ENCODE results near the gene MYO1F.
"Not testable (repeated sequence)": the region's sequence is repeated elsewhere in the genome, so short reads cannot be mapped to it uniquely, and the experiment has no call there.

MYO1F gene

DNA sequence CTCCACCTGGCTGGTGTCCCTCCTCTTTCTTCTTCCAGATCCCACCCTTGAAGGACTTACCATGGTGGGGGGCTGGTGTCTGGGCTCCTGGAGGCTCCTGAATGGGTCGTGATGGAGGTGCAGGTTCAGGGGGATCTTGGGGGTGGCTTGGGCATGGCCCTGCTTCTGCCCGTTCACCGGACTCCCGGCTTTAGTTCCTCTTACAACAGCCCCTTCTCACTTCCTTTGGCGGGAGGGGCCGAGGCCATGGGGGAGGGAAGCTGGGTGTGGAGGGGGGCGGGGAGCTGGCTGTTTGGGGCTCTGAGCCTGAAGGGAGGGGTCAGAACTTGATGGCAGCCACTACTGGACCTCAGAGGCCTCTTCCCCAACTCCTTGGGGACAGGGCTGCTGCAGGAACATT is at the start of gene MYO1F:
TSS of gene MYO1F (minus strand) at position 196 of the 400 bp plus-strand sequence. CDS start at position 63, 133 bp downstream.
- DNase-seq, result no peak

DNA sequence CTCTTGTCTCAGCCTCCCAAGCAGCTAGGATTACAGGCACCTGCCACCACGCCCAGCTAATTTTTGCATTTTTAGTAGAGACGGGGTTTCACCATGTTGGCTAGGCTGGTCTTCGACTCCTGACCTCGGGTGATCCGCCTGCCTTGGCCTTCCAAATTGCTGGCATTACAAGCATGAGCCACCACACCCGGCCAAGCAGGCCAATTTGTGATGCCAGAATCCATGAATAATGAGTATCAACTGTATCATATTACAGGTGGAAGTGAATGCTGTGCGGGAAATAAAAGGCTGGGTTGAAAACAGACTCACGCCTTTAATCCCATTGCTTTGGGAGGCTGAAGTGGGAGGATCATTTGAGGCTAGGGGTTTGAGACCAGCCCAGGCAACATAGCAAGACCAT is 49.6 kb upstream of the MYO1F start:
- DNase-seq, result no peak

DNA sequence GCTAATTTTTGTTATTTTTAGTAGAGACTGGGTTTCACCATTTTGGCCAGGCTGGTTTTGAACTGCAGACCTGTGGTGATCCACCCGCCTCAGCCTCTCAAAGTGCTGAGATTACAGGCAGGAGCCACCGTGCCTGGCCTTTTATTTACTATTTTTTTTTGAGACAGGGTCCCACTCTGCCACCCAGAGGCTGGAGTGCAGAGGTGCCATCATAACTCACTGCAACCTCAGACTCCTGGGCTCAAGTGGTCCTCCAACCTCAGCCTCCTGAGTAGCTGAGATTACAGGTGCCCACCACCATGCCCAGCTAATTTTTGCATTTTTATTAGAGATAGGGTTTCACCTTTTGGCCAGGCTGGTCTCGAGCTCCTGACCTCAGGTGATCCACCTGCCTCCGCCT is 45.6 kb upstream of the MYO1F start:
- not testable (repeated sequence) for DNase-seq

DNA sequence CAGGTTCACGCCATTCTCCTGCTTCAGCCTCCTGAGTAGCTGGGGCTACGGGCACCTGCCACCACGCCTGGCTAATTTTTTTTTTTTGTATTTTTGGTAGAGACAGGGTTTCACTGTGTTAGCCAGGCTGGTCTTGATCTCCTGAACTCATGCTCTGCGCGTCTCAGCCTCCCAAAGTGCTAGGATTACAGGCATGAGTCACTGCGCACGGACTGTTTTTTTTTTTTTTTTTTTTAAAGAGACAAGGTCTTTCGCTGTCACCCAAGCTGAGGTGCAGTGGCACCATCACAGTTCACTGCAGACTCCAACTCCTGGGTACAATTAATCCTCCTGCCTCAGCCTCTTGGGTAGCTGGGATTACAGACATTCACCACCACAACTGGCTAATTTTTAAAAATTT is 41.5 kb upstream of the MYO1F start:
- DNase-seq, result no peak

DNA sequence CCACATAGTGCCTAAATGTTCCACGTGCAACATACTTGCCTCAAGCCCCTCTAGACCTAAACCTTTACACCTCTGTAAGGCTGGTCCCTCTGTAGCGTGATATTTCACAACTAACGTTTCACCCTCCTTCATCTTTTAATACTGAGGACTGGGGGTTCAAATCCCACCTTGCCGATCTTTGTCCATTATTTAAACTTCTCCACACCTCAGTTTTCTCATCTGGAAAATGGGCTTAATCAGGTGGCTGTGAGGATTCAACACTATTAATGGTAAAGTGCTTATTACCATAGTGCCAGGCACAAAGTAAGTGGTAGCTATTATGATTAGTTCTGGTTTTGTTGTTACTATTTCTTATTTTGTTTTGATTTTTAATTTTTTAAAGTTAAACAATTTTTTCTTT is 40.7 kb upstream of the MYO1F start:
- no peak for DNase-seq

DNA sequence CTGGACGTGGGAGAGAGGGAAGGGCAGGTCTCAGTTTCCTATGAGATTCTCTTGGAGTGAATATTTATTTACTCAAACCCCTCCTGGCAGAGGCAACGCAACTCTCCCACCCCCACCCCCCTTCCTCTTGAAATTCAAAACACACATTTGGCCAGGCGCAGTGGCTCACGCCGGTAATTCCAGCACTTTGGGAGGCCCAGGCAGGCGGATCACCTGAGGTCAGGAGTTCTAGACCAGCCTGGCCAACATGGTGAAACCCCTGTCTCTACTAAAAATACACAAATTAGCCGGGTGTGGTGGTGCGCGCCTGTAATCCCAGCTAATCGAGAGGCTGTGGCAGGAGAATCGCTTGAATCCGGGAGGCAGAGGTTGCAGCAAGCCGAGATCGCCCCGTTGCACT is 40.1 kb upstream of the MYO1F start:
- not testable (repeated sequence) for DNase-seq

DNA sequence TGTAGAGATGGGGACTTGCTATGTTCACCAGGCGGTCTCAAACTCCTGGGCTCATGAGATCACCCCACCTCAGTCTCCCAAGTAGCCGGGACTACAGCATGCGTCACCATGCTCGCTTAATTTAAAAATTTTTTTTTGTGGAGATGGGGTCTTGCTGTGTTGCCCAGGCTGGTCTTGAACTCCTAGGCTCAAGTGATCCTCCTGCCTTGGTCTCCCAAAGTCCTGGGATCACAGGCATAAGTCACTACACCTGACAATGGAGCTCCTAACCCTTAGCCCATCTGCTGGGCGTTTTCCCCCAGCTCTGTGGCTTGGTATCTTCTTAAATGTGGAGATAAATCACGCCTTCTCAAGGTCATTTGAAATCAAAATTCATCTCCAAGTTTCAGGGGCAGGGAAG is 39.6 kb upstream of the MYO1F start:
- no peak for DNase-seq

DNA sequence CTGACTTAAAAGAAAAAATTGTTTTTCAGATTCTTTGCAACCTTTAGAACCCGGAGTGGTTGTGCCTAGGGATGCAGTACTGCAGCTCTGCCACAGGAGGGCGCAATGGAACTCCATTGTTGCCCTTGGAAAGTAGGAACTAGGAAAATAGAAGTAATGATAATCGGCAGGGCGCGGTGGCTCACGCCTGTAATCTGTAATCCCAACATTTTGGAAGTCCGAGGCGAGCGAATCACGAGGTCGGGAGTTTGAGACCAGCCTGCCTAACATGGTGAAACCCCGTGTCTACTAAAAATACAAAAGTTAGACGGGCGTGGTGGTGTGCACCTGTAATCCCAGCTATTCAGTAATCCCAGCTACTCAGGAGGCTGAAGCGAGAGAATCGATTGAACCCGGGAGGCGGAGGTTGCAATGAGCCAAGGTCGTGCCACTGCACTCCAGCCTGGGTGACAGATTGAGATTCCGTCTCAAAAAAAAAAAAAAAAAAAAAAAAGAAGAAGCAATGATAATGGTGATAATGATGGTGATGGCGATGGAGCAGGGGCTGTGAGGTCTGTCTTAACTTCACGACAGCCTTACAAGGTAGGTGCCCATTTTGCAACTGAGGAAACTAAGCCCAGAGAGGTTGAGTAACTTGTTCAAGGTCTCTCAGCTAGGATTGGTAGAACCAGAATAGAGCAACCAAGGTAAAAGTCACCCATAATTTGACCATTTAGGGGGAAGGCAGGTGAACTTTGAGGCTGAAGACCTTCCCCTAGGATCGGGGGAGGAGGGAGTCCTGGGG is 38.8 kb upstream of the MYO1F start:
- DNase-seq, result no peak

DNA sequence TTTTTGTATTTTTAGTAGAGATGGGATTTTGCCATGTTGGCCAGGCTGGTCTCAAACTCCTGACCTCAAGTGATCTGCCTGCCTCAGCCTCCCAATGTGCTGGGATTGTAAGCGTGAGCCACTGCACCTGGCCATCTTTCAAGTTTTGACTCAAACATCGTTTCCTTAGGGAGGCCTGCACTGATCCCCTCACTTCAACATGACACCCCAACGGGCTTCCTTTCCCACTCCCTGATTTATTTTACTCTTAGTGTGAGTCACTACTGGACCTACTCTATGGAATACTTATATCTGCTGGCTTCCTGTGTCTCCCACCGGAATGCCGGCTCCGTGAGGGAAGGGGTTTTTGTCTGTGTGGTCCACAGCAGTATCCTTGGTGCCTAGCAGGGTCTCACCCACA is 37.8 kb upstream of the MYO1F start:
- DNase-seq, result no peak

DNA sequence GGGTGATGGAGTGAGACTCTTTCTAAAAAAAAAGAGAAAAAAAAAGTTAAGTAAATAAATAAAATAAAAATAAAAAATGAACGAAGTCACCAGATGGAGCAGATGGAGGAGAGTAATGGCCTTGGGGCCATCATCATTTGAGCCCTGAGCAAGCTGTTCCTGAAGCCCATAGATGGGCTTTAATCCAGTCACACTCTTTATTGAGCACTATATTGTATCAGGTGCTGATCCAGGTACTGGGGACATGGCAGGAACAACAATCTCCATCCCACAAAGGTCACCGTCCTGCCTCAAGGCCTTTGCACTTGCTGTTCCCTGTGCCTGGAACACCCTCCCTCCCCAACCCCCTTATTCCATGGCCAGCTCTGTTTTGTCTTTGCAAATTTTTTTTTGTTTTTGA is 37.2 kb upstream of the MYO1F start:
- DNase-seq, result no peak

DNA sequence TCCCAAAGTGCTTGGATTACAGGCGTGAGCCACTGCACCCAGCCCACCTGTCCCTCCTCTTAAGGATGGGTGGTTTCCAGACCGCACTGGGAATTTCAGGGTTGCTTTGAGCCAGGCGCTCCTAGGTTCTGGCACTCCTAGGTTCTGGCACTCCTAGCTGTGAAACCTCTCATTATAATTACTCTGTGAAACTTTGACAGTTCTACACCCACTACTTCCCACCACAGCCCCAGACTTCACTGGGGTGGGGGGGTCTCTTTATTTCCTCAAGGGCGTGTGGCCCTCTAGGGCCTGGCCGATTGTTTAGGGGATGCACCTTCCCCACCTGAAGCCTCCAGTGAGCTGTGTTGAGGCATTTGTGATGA is 35.5 kb upstream of the MYO1F start:
- DNase-seq, result no peak

DNA sequence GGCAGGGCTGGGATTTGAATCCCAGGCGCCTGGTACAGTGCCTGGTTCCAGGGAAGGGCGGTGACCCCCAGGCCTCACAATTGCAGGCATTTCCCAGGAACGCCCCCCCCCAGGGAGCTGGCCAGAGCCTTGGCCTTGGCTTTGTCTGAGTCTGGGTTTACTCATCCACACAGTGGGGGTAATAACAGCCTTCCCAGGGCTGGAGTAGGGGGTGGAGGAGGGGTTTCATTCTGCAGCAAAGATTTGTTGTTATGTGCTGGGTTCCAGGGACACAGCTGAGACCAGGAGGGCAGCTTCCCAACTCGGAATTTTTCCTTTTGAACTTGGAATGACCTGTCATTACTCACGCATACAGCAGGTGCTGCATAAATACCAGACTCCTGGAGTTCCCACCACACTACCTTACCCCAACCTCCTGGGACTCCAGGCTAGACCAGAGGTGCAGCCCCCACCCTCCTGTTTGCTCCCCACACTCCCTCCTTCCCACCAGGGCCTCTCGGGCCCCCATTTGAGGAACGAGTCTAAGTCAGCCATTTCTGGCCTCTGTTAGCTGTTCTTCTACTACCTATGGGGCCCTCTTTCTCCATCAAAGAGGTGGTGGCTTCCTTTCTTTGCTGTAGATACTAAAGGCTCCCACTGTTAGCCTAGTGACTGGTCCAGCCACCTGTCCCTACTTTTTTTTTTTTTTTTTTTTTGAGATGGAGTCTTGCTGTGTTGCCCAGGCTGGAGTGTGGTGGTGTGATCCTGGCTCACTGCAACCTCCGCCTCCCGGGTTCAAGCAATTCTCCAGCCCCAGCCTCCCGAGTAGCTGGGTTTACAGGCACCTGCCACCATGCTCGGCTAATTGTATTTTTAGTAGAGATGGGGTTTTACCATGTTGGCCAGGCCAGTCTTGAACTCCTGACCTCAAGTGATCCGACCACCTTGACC is 34.9 kb upstream of the MYO1F start:
- no peak for DNase-seq

DNA sequence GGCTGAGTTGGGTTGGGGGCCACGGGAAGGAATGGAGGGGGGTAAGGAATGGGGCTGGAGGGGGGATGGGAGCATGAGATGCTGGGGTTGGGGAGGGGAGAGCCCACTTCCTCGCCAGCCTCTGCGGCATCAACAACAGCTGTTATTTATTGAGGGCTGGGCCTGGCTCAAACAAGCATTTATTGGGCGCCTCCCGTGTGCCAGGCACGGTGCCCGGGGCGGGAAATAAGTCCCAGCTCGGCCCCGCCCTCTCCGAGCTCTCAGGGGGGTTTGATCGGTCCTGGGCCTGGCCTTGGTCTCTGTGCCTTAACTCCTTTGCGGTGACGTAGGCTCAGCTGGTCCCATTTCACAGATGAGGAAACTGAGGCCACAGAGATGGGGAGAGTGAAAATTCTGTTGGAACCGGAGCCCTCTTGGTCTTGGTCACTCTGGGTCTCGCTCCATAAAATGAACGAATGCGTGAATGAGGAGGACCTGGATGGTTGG is 34.2 kb upstream of the MYO1F start:
- DNase-seq, result no peak

DNA sequence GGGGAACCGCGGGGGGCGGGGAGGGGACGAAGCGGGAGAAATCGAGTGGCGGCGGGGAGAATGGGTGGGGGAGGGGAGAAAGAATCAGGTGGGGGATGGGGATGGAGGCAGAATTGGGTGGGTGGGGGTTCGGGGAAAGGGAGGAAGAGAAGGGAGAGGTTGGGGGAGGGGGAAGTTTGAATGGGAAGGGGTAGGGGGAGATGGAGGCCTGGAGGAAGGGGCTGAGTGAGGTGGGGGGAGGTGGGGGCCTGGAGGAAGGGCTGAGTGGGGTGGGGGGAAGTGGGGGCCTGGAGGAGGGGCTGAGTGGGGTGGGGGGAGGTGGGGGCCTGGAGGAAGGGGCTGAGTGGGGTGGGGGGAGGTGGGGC is 33.7 kb upstream of the MYO1F start:
- DNase-seq, result no peak

DNA sequence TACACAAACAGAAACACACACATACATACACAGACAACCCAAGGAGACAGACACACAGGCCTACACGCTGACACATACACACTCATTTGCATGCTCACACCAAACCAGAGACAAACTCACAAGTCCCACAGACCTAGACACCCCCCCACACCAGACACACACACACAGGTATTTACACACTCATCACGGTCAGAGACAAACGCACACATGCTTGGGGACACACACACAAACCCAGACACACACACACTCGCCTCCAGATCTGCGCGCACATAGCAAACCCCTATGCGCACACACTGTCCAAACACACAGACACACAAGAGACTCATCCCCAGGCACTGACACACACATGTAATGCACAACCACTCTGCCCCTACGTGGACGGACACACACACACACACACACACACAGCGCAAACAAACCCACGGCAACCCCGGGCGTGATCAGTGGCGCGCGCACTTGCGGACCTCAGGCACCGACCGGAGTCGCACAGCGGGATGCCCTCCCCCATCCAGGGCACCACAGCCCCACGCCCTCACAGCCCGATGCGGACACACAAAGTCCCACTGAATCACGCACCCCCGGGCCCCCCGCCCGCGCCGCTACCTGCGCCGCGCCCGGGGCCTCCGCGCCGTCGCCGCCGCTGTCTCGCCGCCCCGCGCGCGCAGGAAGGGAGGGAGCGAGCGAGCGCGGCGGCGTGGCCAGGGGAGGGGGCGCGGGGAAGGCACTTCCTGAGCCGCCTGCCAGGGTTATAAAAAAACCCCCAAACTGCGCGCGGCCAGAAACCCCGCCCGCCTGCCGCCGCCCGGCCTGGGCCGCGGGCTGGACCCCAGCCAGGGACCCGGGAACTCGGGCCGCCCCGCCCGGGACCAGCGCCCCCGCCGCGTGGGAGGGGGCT is 33.0 kb upstream of the MYO1F start, which contains the start of gene ADAMTS10:
TSS of gene ADAMTS10 (minus strand) at position 675 of the 895 bp plus-strand sequence. CDS start 5,005 bp downstream, outside the sequence.
- no peak for DNase-seq

DNA sequence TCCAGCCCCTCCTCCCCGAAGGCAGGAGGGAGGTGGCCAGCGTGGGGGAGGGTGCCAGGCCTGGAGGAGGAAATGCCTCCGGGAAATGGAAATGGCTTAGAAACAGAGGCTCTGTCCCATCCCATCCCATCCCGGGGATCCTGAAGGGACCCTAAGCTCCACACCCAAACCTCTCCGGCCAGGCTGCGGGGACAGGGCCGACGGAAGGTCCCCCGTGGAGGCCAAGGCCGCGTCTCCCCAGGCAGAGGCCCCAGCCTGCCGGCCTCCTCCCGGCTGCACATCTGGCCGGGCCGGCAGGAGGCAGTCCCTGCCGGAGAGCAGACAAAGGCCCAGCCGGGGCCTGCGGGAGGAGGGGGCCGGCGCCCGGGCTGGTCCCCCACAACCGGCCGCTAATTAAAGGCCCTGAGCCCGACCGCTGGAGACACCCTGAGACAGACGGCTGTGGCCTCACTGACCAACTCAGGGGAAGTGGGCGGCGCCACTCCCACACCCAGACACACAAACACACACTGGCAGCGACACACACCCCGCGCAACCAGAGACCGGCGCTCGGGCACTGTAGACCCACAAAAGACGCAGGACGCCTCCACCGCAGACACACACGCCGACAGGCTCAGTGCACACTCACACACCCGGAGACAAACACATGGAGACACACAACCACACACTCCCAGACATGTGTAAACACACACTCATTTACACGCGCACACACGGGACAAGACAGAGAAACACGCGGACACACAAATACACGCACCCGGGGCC is 32.2 kb upstream of the MYO1F start:
- DNase-seq, result no peak

DNA sequence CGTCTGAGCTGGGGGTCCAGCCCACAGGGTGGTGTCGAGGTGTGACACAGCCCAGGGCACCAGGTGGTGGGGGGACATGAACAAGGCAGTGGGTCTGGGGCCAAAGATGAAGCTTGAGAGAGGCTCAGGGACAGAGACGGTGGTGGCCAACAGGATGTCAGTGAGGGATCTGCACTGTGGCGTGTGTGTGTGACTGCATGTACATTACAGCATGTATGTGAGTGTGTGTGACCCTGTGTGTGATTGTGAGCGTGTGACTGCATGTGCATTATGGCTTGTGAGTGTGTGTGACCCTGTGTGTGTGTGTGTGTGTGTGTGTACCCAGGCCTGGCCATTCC is 31.7 kb upstream of the MYO1F start:
- no peak for DNase-seq

DNA sequence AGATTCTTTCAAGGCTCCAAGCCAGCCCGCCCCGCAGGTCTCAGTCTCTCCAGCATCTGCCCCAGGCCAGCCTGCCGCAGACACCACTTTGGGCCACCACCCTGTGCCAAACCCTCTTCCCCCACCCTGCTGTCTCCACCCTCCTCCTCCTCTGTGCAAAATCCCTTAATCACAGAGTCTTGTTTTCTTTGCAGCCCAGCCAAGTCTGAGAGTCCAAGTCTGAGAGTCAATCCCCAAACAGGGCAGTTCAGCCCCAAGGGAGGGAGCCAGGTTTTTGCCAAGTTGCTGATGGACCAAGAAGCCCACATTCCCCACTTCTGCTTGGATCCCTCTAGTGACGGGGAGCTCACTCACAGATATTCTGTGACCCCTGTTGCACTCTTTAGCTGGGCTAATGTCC is 30.1 kb upstream of the MYO1F start:
- no peak for DNase-seq

DNA sequence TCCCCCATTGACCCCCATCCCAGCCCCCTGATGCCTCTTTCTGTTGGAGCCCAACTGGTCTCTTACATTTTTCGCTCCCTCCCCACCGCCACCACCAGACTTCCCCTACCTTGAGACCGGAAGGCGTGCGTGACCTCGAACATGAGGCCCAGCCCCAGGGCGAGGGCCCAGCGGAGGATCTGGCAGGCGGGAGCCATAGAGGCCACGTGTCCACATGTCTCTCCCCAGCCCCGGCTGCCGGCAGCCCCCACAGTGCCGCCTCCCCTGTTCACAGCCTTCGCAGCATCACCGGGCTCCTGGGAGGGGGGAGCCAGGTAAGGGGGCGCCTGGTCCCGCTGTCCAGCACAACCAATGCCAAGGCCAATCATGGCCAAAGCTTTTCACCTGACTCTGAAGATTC is 28.3 kb upstream of the MYO1F start:
- no peak for DNase-seq

DNA sequence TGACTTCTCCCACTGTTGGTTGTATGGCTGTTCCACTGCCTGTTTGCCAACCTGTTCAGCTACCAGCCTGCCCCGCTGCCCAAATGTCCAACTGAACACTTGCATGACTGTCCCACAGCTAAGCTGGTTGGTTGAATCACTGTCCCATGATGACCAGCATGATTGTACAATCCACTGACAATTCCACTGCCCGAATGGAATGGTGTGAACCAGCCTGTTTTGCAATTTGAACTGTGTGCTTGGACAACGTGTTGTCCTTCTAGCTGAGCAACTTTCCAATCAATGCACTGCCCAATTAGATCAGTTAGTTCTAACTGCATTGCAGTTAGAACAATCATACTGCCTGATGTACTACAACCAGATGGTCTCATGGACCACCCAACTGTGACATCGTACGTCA is 24.6 kb upstream of the MYO1F start:
- no peak for DNase-seq

DNA sequence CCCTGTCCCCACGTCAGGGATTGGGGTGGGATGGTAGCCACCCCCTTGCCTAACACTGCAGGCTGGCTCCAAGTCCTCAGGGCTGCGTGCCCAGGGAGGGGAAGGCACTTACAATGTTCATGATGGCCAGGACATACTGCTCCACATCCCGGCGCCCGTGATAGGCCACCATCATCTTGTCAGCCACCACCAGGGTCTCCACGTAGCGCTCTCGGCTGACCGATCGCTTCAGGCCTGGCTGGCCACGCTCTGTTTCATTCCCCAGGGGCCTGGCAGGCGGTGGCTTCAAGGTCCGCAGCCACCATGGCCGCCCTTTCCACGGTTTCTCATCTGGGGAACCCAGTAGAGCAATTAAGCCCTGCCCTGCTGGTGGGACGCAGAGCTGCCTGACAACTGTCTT is 23.6 kb upstream of the MYO1F start:
- DNase-seq, result no peak

DNA sequence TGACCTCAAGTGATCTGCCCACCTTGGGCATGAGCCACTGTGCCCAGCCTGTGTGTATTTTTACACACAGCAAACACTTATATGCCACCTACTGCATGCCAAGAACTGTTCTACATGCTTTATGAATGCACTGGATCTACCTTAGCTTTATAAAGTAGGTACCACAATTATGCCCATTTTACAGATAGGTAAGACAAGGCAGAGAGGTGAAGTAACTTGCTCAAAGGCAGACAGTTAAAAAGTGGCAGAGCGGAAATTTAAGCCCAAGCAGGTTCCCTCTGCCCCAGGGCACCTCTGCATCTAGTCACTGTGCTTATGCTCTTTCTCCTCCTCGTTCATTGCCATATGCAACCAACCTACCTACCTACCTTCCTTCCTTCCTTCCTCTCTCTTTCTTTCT is 22.8 kb upstream of the MYO1F start:
- no peak for DNase-seq

Data from NCI-H510A treated with DMSO at 0.1 percent for 48 hours (cell line).